Smooth muscle cell of the umbilical artery (primary cell): ENCODE measurements around the gene CLGN. TPM values are rescaled to one million over a fixed set of nuclear protein-coding genes. Genes with fewer than 3 reads are reported as not detected.

ENCODE experiments used
- total RNA-seq: library from RNA; depleted of rRNA; stranded (reverse); fragments of >200 nt; gene quantifications from 2 replicates; pipeline ENCODE4 v1.2.3, GENCODE V29; 2014

The CLGN gene, protein sequence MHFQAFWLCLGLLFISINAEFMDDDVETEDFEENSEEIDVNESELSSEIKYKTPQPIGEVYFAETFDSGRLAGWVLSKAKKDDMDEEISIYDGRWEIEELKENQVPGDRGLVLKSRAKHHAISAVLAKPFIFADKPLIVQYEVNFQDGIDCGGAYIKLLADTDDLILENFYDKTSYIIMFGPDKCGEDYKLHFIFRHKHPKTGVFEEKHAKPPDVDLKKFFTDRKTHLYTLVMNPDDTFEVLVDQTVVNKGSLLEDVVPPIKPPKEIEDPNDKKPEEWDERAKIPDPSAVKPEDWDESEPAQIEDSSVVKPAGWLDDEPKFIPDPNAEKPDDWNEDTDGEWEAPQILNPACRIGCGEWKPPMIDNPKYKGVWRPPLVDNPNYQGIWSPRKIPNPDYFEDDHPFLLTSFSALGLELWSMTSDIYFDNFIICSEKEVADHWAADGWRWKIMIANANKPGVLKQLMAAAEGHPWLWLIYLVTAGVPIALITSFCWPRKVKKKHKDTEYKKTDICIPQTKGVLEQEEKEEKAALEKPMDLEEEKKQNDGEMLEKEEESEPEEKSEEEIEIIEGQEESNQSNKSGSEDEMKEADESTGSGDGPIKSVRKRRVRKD
- 3.0 and 5.7 TPM in 2 replicates for total RNA-seq

GRCh38 chr4:140427106-140427918 lies at the start of gene CLGN:
Gene CLGN, minus strand, starts transcription at chr4:140427648. Its CDS starts 14,570 bp downstream, at chr4:140413078.

DNA sequence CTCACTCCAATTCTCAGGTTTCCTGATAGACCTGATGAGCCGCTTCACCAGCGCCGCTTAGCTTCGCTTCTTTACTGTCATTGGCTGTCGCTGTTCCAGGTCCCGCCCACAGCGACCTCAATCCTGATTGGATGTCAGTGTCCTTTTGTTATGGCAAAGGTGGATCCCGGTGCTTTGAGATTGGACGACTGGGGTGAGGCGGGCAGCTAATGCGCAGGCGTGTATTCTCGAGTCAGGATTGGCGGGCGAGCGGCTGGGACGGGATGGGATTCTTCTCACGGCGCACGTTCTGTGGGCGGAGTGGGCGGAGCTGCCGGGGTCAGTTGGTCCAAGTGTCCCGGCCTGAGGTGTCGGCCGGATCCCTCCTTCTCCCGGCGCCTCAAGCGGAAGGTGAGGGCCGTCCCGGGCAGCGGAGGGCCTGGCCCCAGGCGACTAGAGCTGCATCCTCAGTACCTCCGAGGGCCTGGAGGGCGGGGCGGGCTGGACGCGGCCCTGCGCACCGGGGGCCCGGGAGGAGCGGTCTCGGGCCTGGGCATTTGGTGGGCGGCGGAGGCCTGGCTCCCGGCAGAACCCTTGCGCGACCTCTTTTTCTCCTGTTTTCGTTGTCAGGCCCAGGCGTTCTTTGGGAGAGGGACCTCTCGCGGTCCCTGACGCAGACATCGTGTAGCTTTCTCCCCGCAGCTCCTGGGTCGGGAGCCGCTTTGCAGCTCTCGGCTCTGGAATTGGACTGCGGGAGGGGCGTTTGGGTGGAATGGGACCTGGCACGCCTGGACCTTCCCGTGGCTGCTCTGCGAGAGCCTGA lies 53.9 kb downstream of the CLGN start, which contains the start of gene SCOC:
SCOC (plus strand) TSS at position 319 of the 802 bp plus-strand sequence. CDS start 5,525 bp downstream, outside the sequence.

Other genes with a start within 250 kb of the CLGN start
- 74.6 and 85.2 TPM in 2 replicates for gene SCOC, start 54.0 kb downstream of the CLGN start, total RNA-seq
- gene MGAT4D, start 70.6 kb upstream of the CLGN start, total RNA-seq, result not detected in 2 replicates
- gene ELMOD2, start 96.5 kb upstream of the CLGN start, total RNA-seq, result 60.0 and 72.8 TPM in 2 replicates
- not detected in 2 replicates for gene UCP1, start 141.3 kb upstream of the CLGN start, total RNA-seq